KMS-11 (cell line): ENCODE data around the gene NEURL1.

Experiments used
- H2AFZ ChIP-seq: fragments of 200-600 bp; sonication (generic); 2 replicates; pipeline ENCODE4 v1.6.1; 2016; ENCODE audit warnings: antibody characterized with exemption, mixed run types, low read depth
- H3K27ac ChIP-seq: fragments of 200-600 bp; sonication (generic); 2 replicates; pipeline ENCODE4 v1.6.1; 2016; ENCODE audit warnings: mild to moderate bottlenecking, mixed run types
- H3K27me3 ChIP-seq: fragments of 200-600 bp; sonication (generic); 2 replicates; pipeline ENCODE4 v1.6.1; 2017; ENCODE audit warnings: mild to moderate bottlenecking, low read depth, mixed run types, moderate library complexity; ENCODE audit not compliant: insufficient read depth
- H3K36me3 ChIP-seq: fragments of 200-600 bp; sonication (generic); 2 replicates; pipeline ENCODE4 v1.6.1; 2017; ENCODE audit warnings: mild to moderate bottlenecking, mixed run types; ENCODE audit not compliant: insufficient read depth
- H3K4me1 ChIP-seq: fragments of 200-600 bp; sonication (generic); 2 replicates; pipeline ENCODE4 v1.6.1; 2016; ENCODE audit warnings: mild to moderate bottlenecking, low read depth, mixed run types; ENCODE audit not compliant: poor library complexity, severe bottlenecking
- H3K4me2 ChIP-seq: fragments of 200-600 bp; sonication (generic); 2 replicates; pipeline ENCODE4 v1.7.0; 2016; ENCODE audit warnings: mild to moderate bottlenecking, mixed run types
- H3K4me3 ChIP-seq: fragments of 200-600 bp; sonication (generic); IDR thresholded peaks from 2 replicates; pipeline ENCODE4 v1.6.1; 2017; ENCODE audit warnings: low read depth, low read length, mixed read lengths; ENCODE audit not compliant: insufficient read depth
- H3K79me2 ChIP-seq: fragments of 200-600 bp; sonication (generic); 2 replicates; pipeline ENCODE4 v1.6.1; 2016; ENCODE audit warnings: low read depth, mixed run types; ENCODE audit not compliant: insufficient read depth
- H3K9ac ChIP-seq: fragments of 200-600 bp; sonication (generic); 2 replicates; pipeline ENCODE4 v1.6.1; 2016; ENCODE audit warnings: mild to moderate bottlenecking, mixed run types
- H4K20me1 ChIP-seq: fragments of 200-600 bp; sonication (generic); 2 replicates; pipeline ENCODE4 v1.6.1; 2016; ENCODE audit warnings: mild to moderate bottlenecking, mixed run types; ENCODE audit not compliant: insufficient read depth
- CTCF ChIP-seq: fragments of 200-600 bp; sonication (generic); conservative IDR thresholded peaks from 2 replicates; pipeline ENCODE4 v1.6.1; 2017; ENCODE audit warnings: low read depth, mild to moderate bottlenecking, antibody characterized with exemption, low read length, moderate library complexity, mixed read lengths

The NEURL1 gene

GRCh38 chr10:103455235-103455634 lies 38.3 kb upstream of the NEURL1 start:
- Histone ChIP-seq H3K4me3 (no peak overlapping the region), H3K27me3 (no peaks in the 10 kb centered on the region), H3K36me3 (no peaks in the 10 kb centered on the region), H3K79me2 (no peaks in the 10 kb centered on the region), H3K27ac (no peak overlapping the region), H2AFZ (no peak overlapping the region), H3K9ac (no peak overlapping the region), H4K20me1 (no peaks in the 10 kb centered on the region), H3K4me1 (peaks cover 19% of the 10 kb centered on the region), H3K4me2 (no peak overlapping the region)
- TF ChIP-seq CTCF: no peak

- H3K27me3 ChIP-seq: no peaks in the 10 kb centered on the region
- no peak overlapping the region for H3K9ac ChIP-seq
- no peaks in the 10 kb centered on the region for H3K36me3 ChIP-seq
- no peak overlapping the region for H3K4me2 ChIP-seq
- no peak for TF ChIP-seq CTCF
- H3K79me2 ChIP-seq: no peaks in the 10 kb centered on the region
- H3K4me3 ChIP-seq: no peak overlapping the region
- no peak overlapping the region for H2AFZ ChIP-seq
- H4K20me1 ChIP-seq: no peaks in the 10 kb centered on the region
- H3K4me1 ChIP-seq: peaks cover 21% of the 10 kb centered on the region
- H3K27ac ChIP-seq: no peak overlapping the region
These were observed 37.3 kb upstream of the NEURL1 start for GRCh38 chr10:103456074-103456660.

GRCh38 chr10:103457176-103457712 lies 36.3 kb upstream of the NEURL1 start:
- H3K79me2 ChIP-seq: no peaks in the 10 kb centered on the region
- H4K20me1 ChIP-seq: no peaks in the 10 kb centered on the region
- no peak for TF ChIP-seq CTCF
- H3K4me2 ChIP-seq: no peak overlapping the region
- H3K4me3 ChIP-seq: no peak overlapping the region
- H3K4me1 ChIP-seq: peaks cover 21% of the 10 kb centered on the region
- H3K9ac ChIP-seq: no peak overlapping the region
- no peaks in the 10 kb centered on the region for H3K36me3 ChIP-seq
- no peak overlapping the region for H2AFZ ChIP-seq
- H3K27ac ChIP-seq: no peak overlapping the region
- no peaks in the 10 kb centered on the region for H3K27me3 ChIP-seq

GRCh38 chr10:103457896-103458583 lies 35.5 kb upstream of the NEURL1 start:
- Histone ChIP-seq H3K4me3 (no peak overlapping the region), H3K36me3 (no peaks in the 10 kb centered on the region), H3K27ac (no peak overlapping the region), H3K27me3 (no peaks in the 10 kb centered on the region), H3K79me2 (no peaks in the 10 kb centered on the region), H2AFZ (no peak overlapping the region), H4K20me1 (no peaks in the 10 kb centered on the region), H3K4me2 (no peak overlapping the region), H3K9ac (no peak overlapping the region), H3K4me1 (peaks cover 21% of the 10 kb centered on the region)
- TF ChIP-seq CTCF: no peak
